GM20431 (cell line): ENCODE results near the gene USP38.
"Not testable (repeated sequence)": the region's sequence is repeated elsewhere in the genome, so short reads cannot be mapped to it uniquely, and the experiment has no call there.

Experiments used
- in situ Hi-C: fragments of 300-500 bp; cut with MseI, MboI; formaldehyde crosslinking; loops from one replicate; pipeline ENCODE4 v1.15.0; 2020; ENCODE audit warnings: low sequenced_read_pairs; ENCODE audit not compliant: unreplicated experiment

USP38 gene

GRCh38 chr4:143257356-143257755, 72.6 kb downstream of the USP38 start:
- in situ Hi-C loops: no loop called here

GRCh38 chr4:143260750-143261149, 76.0 kb downstream of the USP38 start:
- in situ Hi-C loops: no loop called here

- in situ Hi-C loops: no loop called here
Measured at GRCh38 chr4:143262838-143263237, 78.1 kb downstream of the USP38 start.

GRCh38 chr4:143267690-143268089, 83.0 kb downstream of the USP38 start:
- in situ Hi-C loops: not testable (repeated sequence)

DNA sequence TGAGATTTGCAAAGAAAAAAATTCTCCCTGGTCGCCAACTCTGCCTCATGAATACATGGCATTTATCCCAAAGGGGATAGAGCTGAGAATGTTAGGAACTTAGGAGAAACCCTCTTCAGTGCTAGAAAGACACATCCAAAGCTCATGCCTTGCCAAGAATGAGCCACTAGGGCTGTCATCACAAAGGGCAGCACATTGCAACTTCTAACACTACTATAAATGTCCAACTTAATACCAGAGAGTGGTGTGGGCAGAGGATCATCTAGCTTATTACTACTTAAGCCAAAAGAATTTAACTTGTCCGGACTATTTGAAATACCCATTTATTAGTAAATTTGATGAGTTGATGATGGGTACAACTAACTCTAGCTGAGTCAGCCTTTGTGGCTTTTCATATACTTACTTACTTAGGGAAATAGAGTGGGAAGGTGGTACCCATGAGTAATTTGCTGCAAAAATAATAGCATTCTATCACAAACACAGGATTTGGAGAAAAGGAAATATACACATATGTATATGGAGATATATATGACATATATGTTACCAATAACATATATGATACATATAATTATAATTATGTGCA, 85.6 kb downstream of the USP38 start:
- in situ Hi-C loops: no loop called here
